H9 (cell line): Measurements from ENCODE around the gene ATP1A3. TPM values are rescaled to one million over a fixed set of nuclear protein-coding genes. Genes with fewer than 3 reads are reported as not detected.

Source experiments
- DNase-seq: peaks from one replicate; pipeline ENCODE4 v3.0.0-alpha.2; 2017
- H2AFZ ChIP-seq: one replicate; pipeline ENCODE4 v1.6.1; 2013; ENCODE audit warnings: mild to moderate bottlenecking, low read length, control low read depth, moderate library complexity
- H2AK5ac ChIP-seq: 2 replicates; pipeline ENCODE4 v1.6.1; 2013; ENCODE audit warnings: low read length, control low read depth, mixed read lengths; ENCODE audit not compliant: insufficient read length
- H2BK120ac ChIP-seq: one replicate; pipeline ENCODE4 v1.6.1; 2013; ENCODE audit warnings: low read depth, mild to moderate bottlenecking, low read length, control low read depth, inconsistent platforms; ENCODE audit not compliant: poor library complexity, severe bottlenecking
- H2BK12ac ChIP-seq: 2 replicates; pipeline ENCODE4 v1.6.1; 2013; ENCODE audit warnings: low read length, control low read depth, mixed read lengths, low read depth; ENCODE audit not compliant: insufficient read length
- H2BK15ac ChIP-seq: 2 replicates; pipeline ENCODE4 v1.6.1; 2013; ENCODE audit warnings: low read depth, low read length, control low read depth
- H2BK20ac ChIP-seq: one replicate; pipeline ENCODE4 v1.6.1; 2013; ENCODE audit warnings: low read depth, mild to moderate bottlenecking, low read length, control low read depth, inconsistent platforms; ENCODE audit not compliant: poor library complexity, severe bottlenecking
- H2BK5ac ChIP-seq: 2 replicates; pipeline ENCODE4 v1.6.1; 2013; ENCODE audit warnings: low read length, control low read depth, mixed read lengths; ENCODE audit not compliant: insufficient read length
- H3K14ac ChIP-seq: 2 replicates; pipeline ENCODE4 v1.6.1; 2013; ENCODE audit warnings: low read length, control low read depth; ENCODE audit not compliant: insufficient read depth
- H3K18ac ChIP-seq: 2 replicates; pipeline ENCODE4 v1.6.1; 2013; ENCODE audit warnings: low read depth, mild to moderate bottlenecking, mixed read lengths, low read length, control low read depth; ENCODE audit not compliant: insufficient read length
- H3K23ac ChIP-seq: 2 replicates; pipeline ENCODE4 v1.6.1; 2013; ENCODE audit warnings: low read length, control low read depth, mixed read lengths, low read depth; ENCODE audit not compliant: insufficient read length
- H3K23me2 ChIP-seq: 2 replicates; pipeline ENCODE4 v1.6.1; 2013; ENCODE audit warnings: low read depth, mild to moderate bottlenecking, mixed read lengths, low read length, control low read depth; ENCODE audit not compliant: insufficient read length, poor library complexity, severe bottlenecking
- H3K27ac ChIP-seq: 2 replicates; pipeline ENCODE4 v1.5.1; 2013; ENCODE audit warnings: low read length, control low read depth, mixed read lengths, low read depth; ENCODE audit not compliant: insufficient read length
- H3K27me3 ChIP-seq: 2 replicates; pipeline ENCODE4 v1.6.1; 2013; ENCODE audit warnings: low read length, control low read depth, inconsistent platforms; ENCODE audit not compliant: insufficient read depth
- H3K4ac ChIP-seq: 2 replicates; pipeline ENCODE4 v1.6.1; 2013; ENCODE audit warnings: low read depth, mild to moderate bottlenecking, control low read depth, inconsistent platforms, low read length, moderate library complexity
- H3K4me1 ChIP-seq: 2 replicates; pipeline ENCODE4 v1.6.1; 2013; ENCODE audit warnings: low read length, control low read depth, inconsistent platforms; ENCODE audit not compliant: insufficient read depth
- H3K4me2 ChIP-seq: 2 replicates; pipeline ENCODE4 v1.6.1; 2013; ENCODE audit warnings: low read length, control low read depth, mixed read lengths; ENCODE audit not compliant: insufficient read length, insufficient read depth
- H3K56ac ChIP-seq: 2 replicates; pipeline ENCODE4 v1.6.1; 2013; ENCODE audit warnings: low read depth, mild to moderate bottlenecking, mixed read lengths, low read length, control low read depth; ENCODE audit not compliant: insufficient read length
- H3K79me1 ChIP-seq: 2 replicates; pipeline ENCODE4 v1.6.1; 2013; ENCODE audit warnings: low read depth, mild to moderate bottlenecking, moderate library complexity, low read length, control low read depth, inconsistent platforms; ENCODE audit not compliant: insufficient read depth, poor library complexity, severe bottlenecking
- H3K79me2 ChIP-seq: 2 replicates; pipeline ENCODE4 v1.6.1; 2013; ENCODE audit warnings: low read length, control low read depth, inconsistent platforms; ENCODE audit not compliant: insufficient read depth
- H3K9ac ChIP-seq: 2 replicates; pipeline ENCODE4 v1.6.1; 2013; ENCODE audit warnings: low read length, control low read depth, mixed read lengths; ENCODE audit not compliant: insufficient read length; ENCODE audit errors: extremely low read depth
- H3K9me3 ChIP-seq: one replicate; pipeline ENCODE4 v1.6.1; 2013; ENCODE audit warnings: low read depth, low read length, inconsistent platforms; ENCODE audit not compliant: control insufficient read depth
- H3T11ph ChIP-seq: one replicate; pipeline ENCODE4 v1.6.1; 2013; ENCODE audit warnings: mild to moderate bottlenecking, low read length, control low read depth, inconsistent platforms
- H4K20me1 ChIP-seq: one replicate; pipeline ENCODE4 v1.6.1; 2013; ENCODE audit not compliant: control insufficient read depth, insufficient read length, insufficient read depth
- H4K5ac ChIP-seq: 2 replicates; pipeline ENCODE4 v1.6.1; 2013; ENCODE audit warnings: low read depth, mild to moderate bottlenecking, mixed read lengths, low read length, control low read depth; ENCODE audit not compliant: insufficient read length
- H4K8ac ChIP-seq: replicated peaks from 2 replicates; pipeline ENCODE4 v1.6.1; 2013; ENCODE audit warnings: low read length, control low read depth, mixed read lengths, low read depth; ENCODE audit not compliant: insufficient read length
- H4K91ac ChIP-seq: 2 replicates; pipeline ENCODE4 v1.6.1; 2013; ENCODE audit warnings: low read depth, mild to moderate bottlenecking, moderate library complexity, mixed read lengths, low read length, control low read depth; ENCODE audit not compliant: insufficient read length
- H3K27ac Mint-ChIP-seq, 3 experiments: 2 replicates in 2 of 3; 3 replicates in 1 of 3; pipeline ENCODE4 v1.8.0; 2020 to 2021; ENCODE audit warnings: mixed read lengths in 3 of 3, mild to moderate bottlenecking in 1 of 3, moderate library complexity in 1 of 3
- H3K27me3 Mint-ChIP-seq: 2 replicates; pipeline ENCODE4 v1.8.0; 2021; ENCODE audit warnings: low read depth, mild to moderate bottlenecking, moderate library complexity, mixed read lengths
- H3K36me3 Mint-ChIP-seq, 3 experiments: 2 replicates in 2 of 3; 3 replicates in 1 of 3; pipeline ENCODE4 v1.8.0; 2020 to 2021; ENCODE audit warnings: low read depth in 3 of 3, mixed read lengths in 3 of 3; ENCODE audit not compliant: insufficient read depth in 1 of 3
- H3K4me1 Mint-ChIP-seq, 2 experiments: 2 replicates each; pipeline ENCODE4 v1.8.0; 2020; ENCODE audit warnings: mixed read lengths in 2 of 2
- H3K4me3 Mint-ChIP-seq, 2 experiments: 2 replicates in 1 of 2; 3 replicates in 1 of 2; pipeline ENCODE4 v1.8.0; 2020 to 2021; ENCODE audit warnings: mild to moderate bottlenecking in 2 of 2, mixed read lengths in 2 of 2, moderate library complexity in 1 of 2
- H3K9me3 Mint-ChIP-seq, 2 experiments: 2 replicates in 1 of 2; 3 replicates in 1 of 2; pipeline ENCODE4 v1.8.0; 2020; ENCODE audit warnings: mild to moderate bottlenecking in 2 of 2, mixed read lengths in 2 of 2, moderate library complexity in 1 of 2
- WGBS: extraction: QIAGEN DNeasy Blood & Tissue Kit; methylation state at CpG from one replicate; pipeline ENCODE4 v1.1.7; 2013; ENCODE audit warnings: missing lambda C conversion rate, low lambda C conversion rate, mixed read lengths; ENCODE audit not compliant: insufficient read length; ENCODE audit errors: extremely low coverage; 5-methylcytosine and 5-hydroxymethylcytosine counted together
- total RNA-seq: library from RNA; stranded (reverse); gene quantifications from 2 replicates; pipeline ENCODE4 v1.2.1, GENCODE V29; 2021
- TF ChIP-seq, protein P1 (sequence below): fragments of 200-600 bp; sonication (generic); conservative IDR thresholded peaks from 3 replicates; pipeline ENCODE4 v1.8.0; 2021; ENCODE audit warnings: antibody characterized with exemption, mild to moderate bottlenecking

Gene ATP1A3
- total RNA-seq, 1 experiment from 2014 or later = 11.6 TPM

DNA sequence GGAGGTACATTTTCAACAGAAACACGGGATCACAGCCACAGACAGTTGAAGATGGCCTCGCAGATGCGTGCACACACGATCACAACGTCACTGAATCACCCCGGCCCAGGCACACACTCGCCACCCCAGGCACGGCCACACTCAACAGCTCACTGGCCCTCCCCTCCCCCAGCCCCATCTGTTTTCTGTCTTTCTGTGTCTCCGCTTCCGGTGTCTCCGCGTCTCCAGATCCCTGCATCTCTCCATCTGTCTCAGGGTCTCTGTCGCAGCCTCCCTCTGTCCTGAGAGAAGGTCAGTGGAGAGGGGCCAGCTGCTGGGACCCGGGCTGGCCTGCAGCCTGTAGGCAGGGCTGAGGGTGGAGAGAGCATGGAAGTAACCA is 3.8 kb upstream of the ATP1A3 start:
- no peaks in the 10 kb centered on the region for H3K4me1 ChIP-seq
- H4K20me1 ChIP-seq = peaks cover 2% of the 10 kb centered on the region
- H3K4me3 Mint-ChIP-seq = peak overlapping the region; percentile 36 to 83; a peak in 4 of 5 replicates

More for the DNA sequence above, 3.8 kb upstream of the ATP1A3 start:
- no CpG with 5 or more reads among the region's 14 CpGs for WGBS
- Mint-ChIP-seq H3K4me1 (peaks cover 26 to 43% of the 10 kb centered on the region in 2 experiments), H3K9me3 (peaks cover 0 to 2% of the 10 kb centered on the region in 2 experiments; a peak in 3 of 5 replicates), H3K36me3 (peaks cover 12 to 23% (median 14%) of the 10 kb centered on the region in 3 experiments), H3K27ac (no peak overlapping the region; a peak in 1 of 7 replicates), H3K27me3 (peaks cover 86% of the 10 kb centered on the region)
- Histone ChIP-seq H3K14ac (no peak overlapping the region), H2AK5ac (no peak overlapping the region), H4K91ac (no peak overlapping the region), H2BK20ac (no peak overlapping the region), H4K8ac (no peak overlapping the region), H3K23me2 (peaks cover 9% of the 10 kb centered on the region), H3K18ac (no peak overlapping the region), H3T11ph (no peak overlapping the region), H3K23ac (no peak overlapping the region), H2BK120ac (no peak overlapping the region), H3K56ac (no peak overlapping the region), H3K9me3 (no peaks in the 10 kb centered on the region), H3K27ac (no peak overlapping the region), H2AFZ (no peak overlapping the region), H4K5ac (no peak overlapping the region), H3K4ac (no peak overlapping the region), H2BK5ac (no peak overlapping the region), H3K9ac (no peak overlapping the region), H2BK12ac (no peak overlapping the region), H3K4me2 (peak overlapping the region; percentile 65), H2BK15ac (no peak overlapping the region), H3K79me2 (no peaks in the 10 kb centered on the region), H3K27me3 (peaks cover 28% of the 10 kb centered on the region), H3K79me1 (no peaks in the 10 kb centered on the region)
- TF ChIP-seq, protein P1, sequence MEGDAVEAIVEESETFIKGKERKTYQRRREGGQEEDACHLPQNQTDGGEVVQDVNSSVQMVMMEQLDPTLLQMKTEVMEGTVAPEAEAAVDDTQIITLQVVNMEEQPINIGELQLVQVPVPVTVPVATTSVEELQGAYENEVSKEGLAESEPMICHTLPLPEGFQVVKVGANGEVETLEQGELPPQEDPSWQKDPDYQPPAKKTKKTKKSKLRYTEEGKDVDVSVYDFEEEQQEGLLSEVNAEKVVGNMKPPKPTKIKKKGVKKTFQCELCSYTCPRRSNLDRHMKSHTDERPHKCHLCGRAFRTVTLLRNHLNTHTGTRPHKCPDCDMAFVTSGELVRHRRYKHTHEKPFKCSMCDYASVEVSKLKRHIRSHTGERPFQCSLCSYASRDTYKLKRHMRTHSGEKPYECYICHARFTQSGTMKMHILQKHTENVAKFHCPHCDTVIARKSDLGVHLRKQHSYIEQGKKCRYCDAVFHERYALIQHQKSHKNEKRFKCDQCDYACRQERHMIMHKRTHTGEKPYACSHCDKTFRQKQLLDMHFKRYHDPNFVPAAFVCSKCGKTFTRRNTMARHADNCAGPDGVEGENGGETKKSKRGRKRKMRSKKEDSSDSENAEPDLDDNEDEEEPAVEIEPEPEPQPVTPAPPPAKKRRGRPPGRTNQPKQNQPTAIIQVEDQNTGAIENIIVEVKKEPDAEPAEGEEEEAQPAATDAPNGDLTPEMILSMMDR = no peak
- peak; percentile 51 for DNase-seq
